DND-41 (cell line): Measurements from ENCODE around the gene FASTK.

Experiments
- ATAC-seq: fragments of 200-7000 bp; cut with Tn5 transposase; 3 replicates; pipeline ENCODE4 v1.9.1; 2021; ENCODE audit warnings: low read depth; ENCODE audit not compliant: insufficient read depth
- DNase-seq: peaks from one replicate; pipeline ENCODE4 v3.0.0-alpha.2; 2020
- H2AFZ ChIP-seq: 2 replicates; pipeline ENCODE4 v1.6.0; 2012; ENCODE audit warnings: low read depth, low read length
- H3K27ac ChIP-seq: 2 replicates; pipeline ENCODE4 v1.5.1; 2012; ENCODE audit warnings: low read length, inconsistent platforms
- H3K27me3 ChIP-seq: fragments of 200-600 bp; sonication (generic); 2 replicates; pipeline ENCODE4 v1.6.0; 2012; ENCODE audit warnings: low read length, mild to moderate bottlenecking, inconsistent platforms; ENCODE audit not compliant: insufficient read depth, poor library complexity
- H3K36me3 ChIP-seq: 2 replicates; pipeline ENCODE4 v1.5.1; 2012; ENCODE audit warnings: low read length, inconsistent platforms; ENCODE audit not compliant: insufficient read depth
- H3K4me1 ChIP-seq: 2 replicates; pipeline ENCODE4 v1.5.1; 2012; ENCODE audit warnings: mild to moderate bottlenecking, low read length; ENCODE audit not compliant: insufficient read depth
- H3K4me2 ChIP-seq: 2 replicates; pipeline ENCODE4 v1.6.0; 2012; ENCODE audit warnings: mild to moderate bottlenecking, moderate library complexity, low read length, inconsistent platforms; ENCODE audit not compliant: insufficient read depth
- H3K4me3 ChIP-seq, 2 experiments: fragments of 200-600 bp in 1 of 2; shearing (Covaris generic) in 1 of 2; 2 replicates each; pipeline ENCODE4 v1.5.1; 2012 to 2016; ENCODE audit warnings: inconsistent platforms in 2 of 2, low read length in 2 of 2, mild to moderate bottlenecking in 2 of 2, low read depth in 1 of 2, moderate library complexity in 1 of 2
- H3K79me2 ChIP-seq: 2 replicates; pipeline ENCODE4 v1.6.0; 2012; ENCODE audit warnings: low read length, inconsistent platforms; ENCODE audit not compliant: insufficient read depth
- H3K9ac ChIP-seq: 2 replicates; pipeline ENCODE4 v1.6.0; 2012; ENCODE audit warnings: low read depth, mild to moderate bottlenecking, inconsistent platforms, low read length, moderate library complexity
- H3K9me3 ChIP-seq: 2 replicates; pipeline ENCODE4 v1.5.1; 2012; ENCODE audit warnings: low read length, moderate library complexity, mild to moderate bottlenecking, inconsistent platforms; ENCODE audit not compliant: insufficient read depth, severe bottlenecking
- H4K20me1 ChIP-seq: 2 replicates; pipeline ENCODE4 v1.6.0; 2012; ENCODE audit warnings: low read length; ENCODE audit not compliant: insufficient read depth
- CTCF ChIP-seq: IDR thresholded peaks from 2 replicates; pipeline ENCODE4 v1.5.1; 2012; ENCODE audit warnings: borderline replicate concordance, low read length, moderate library complexity, mild to moderate bottlenecking; ENCODE audit not compliant: poor library complexity, severe bottlenecking; ENCODE audit errors: extremely low read depth
- EZH2 ChIP-seq: IDR thresholded peaks from 3 replicates; pipeline ENCODE4 v1.6.1; 2012; ENCODE audit warnings: borderline replicate concordance, low read depth, mild to moderate bottlenecking, moderate library complexity, low read length, inconsistent platforms; ENCODE audit not compliant: severe bottlenecking

Gene FASTK

GRCh38 chr7:151093748-151094147 is 13.1 kb upstream of the FASTK start:
- Histone ChIP-seq H3K79me2 (peaks cover 2% of the 10 kb centered on the region; the same call in 1 of the 2 replicates), H3K4me1 (no peaks in the 10 kb centered on the region), H4K20me1 (peaks cover 19% of the 10 kb centered on the region), H3K9me3 (no peaks in the 10 kb centered on the region), H3K27ac (no peak overlapping the region), H3K27me3 (no peaks in the 10 kb centered on the region), H3K9ac (no peak overlapping the region), H3K4me2 (no peak overlapping the region), H3K36me3 (no peaks in the 10 kb centered on the region), H2AFZ (no peak overlapping the region), H3K4me3 (no peak overlapping the region)
- ATAC-seq (no peak), DNase-seq (no peak)
- no peak for TF ChIP-seq CTCF
- TF ChIP-seq EZH2, result no peak

GRCh38 chr7:151091988-151092387 is 11.4 kb upstream of the FASTK start:
- H4K20me1 ChIP-seq, result peaks cover 30% of the 10 kb centered on the region
- H3K36me3 ChIP-seq, result no peaks in the 10 kb centered on the region
- DNase-seq (no peak), ATAC-seq (no peak)
- peaks cover 13% of the 10 kb centered on the region for H3K4me1 ChIP-seq
- no peak overlapping the region for H2AFZ ChIP-seq
- H3K4me2 ChIP-seq, result no peak overlapping the region
- peaks cover 11% of the 10 kb centered on the region; the same call in 1 of the 2 replicates for H3K79me2 ChIP-seq
- H3K27ac ChIP-seq, result no peak overlapping the region
- no peaks in the 10 kb centered on the region for H3K27me3 ChIP-seq
- H3K4me3 ChIP-seq, result no peak overlapping the region
- TF ChIP-seq EZH2 (no peak), CTCF (no peak)
- no peak overlapping the region for H3K9ac ChIP-seq
- no peaks in the 10 kb centered on the region for H3K9me3 ChIP-seq

GRCh38 chr7:151091431-151091830 is 10.8 kb upstream of the FASTK start:
- Histone ChIP-seq H3K27ac (no peak overlapping the region), H2AFZ (no peak overlapping the region), H3K36me3 (no peaks in the 10 kb centered on the region), H3K4me2 (no peak overlapping the region), H3K27me3 (no peaks in the 10 kb centered on the region), H3K9me3 (no peaks in the 10 kb centered on the region), H3K4me3 (no peak overlapping the region), H3K9ac (no peak overlapping the region), H4K20me1 (peaks cover 30% of the 10 kb centered on the region), H3K79me2 (peaks cover 12% of the 10 kb centered on the region; the same call in 1 of the 2 replicates), H3K4me1 (peaks cover 16% of the 10 kb centered on the region)
- TF ChIP-seq EZH2 (no peak), CTCF (peak; percentile 67)
- no peak for DNase-seq
- ATAC-seq, result peak; percentile 50; the same call in 1 of the 3 replicates

- no peak overlapping the region for H3K9ac ChIP-seq
- H3K4me1 ChIP-seq, result peaks cover 17% of the 10 kb centered on the region
- DNase-seq, result no peak
- H3K27ac ChIP-seq, result no peak overlapping the region
- H2AFZ ChIP-seq, result no peak overlapping the region
- H3K36me3 ChIP-seq, result no peaks in the 10 kb centered on the region
- peaks cover 30% of the 10 kb centered on the region for H4K20me1 ChIP-seq
- no peak for ATAC-seq
- peaks cover 12% of the 10 kb centered on the region; the same call in 1 of the 2 replicates for H3K79me2 ChIP-seq
- H3K9me3 ChIP-seq, result no peaks in the 10 kb centered on the region
- no peak for TF ChIP-seq EZH2
- TF ChIP-seq CTCF, result no peak
- H3K4me3 ChIP-seq, result no peak overlapping the region
- peaks cover 1% of the 10 kb centered on the region for H3K27me3 ChIP-seq
- H3K4me2 ChIP-seq, result no peak overlapping the region
Observed at GRCh38 chr7:151091003-151091402, 10.4 kb upstream of the FASTK start.
